GM12891 (cell line): ENCODE results near the gene CAMTA1.

Experiments used
- DNase-seq: peaks from one replicate; pipeline ENCODE4 v3.0.0; 2011; ENCODE audit warnings: low spot score; ENCODE audit not compliant: insufficient read length
- FAIRE-seq: peaks from 2 replicates; lab custom pipeline; 2011; peaks lifted over from hg19 to GRCh38; lab: Jason Lieb, UNC
- PAX5 ChIP-seq: IDR thresholded peaks from 2 replicates; pipeline ENCODE4 v1.6.1; 2011; ENCODE audit warnings: low read length, moderate library complexity, mild to moderate bottlenecking; ENCODE audit not compliant: insufficient read depth, severe bottlenecking
- POLR2A ChIP-seq: IDR thresholded peaks from 2 replicates; pipeline ENCODE4 v1.6.1; 2011; ENCODE audit warnings: low read depth, low read length, control low read depth
- POLR2AphosphoS5 ChIP-seq: IDR thresholded peaks from 2 replicates; pipeline ENCODE4 v1.6.1; 2011; ENCODE audit warnings: low read depth, low read length, control low read depth
- POU2F2 ChIP-seq: IDR thresholded peaks from 2 replicates; pipeline ENCODE4 v1.6.1; 2011; ENCODE audit warnings: low read depth, mild to moderate bottlenecking, control low read depth, low read length, moderate library complexity
- SPI1 ChIP-seq: IDR thresholded peaks from 2 replicates; pipeline ENCODE4 v1.6.1; 2011; ENCODE audit warnings: low read depth, low read length, control low read depth
- TAF1 ChIP-seq: IDR thresholded peaks from 2 replicates; pipeline ENCODE4 v1.6.1; 2011; ENCODE audit warnings: low read depth, low read length, control low read depth

CAMTA1 gene

GRCh38 chr1:7694600-7695496 lies 909.6 kb downstream of the CAMTA1 start:
- no peak for DNase-seq
- TF ChIP-seq POLR2A (no peak), SPI1 (no peak), POU2F2 (no peak), PAX5 (no peak), POLR2AphosphoS5 (no peak), TAF1 (no peak)
- FAIRE-seq = no peak

GRCh38 chr1:7695497-7696117 lies 910.4 kb downstream of the CAMTA1 start:
- FAIRE-seq (no peak), DNase-seq (no peak)
- no peak for TF ChIP-seq TAF1

DNA sequence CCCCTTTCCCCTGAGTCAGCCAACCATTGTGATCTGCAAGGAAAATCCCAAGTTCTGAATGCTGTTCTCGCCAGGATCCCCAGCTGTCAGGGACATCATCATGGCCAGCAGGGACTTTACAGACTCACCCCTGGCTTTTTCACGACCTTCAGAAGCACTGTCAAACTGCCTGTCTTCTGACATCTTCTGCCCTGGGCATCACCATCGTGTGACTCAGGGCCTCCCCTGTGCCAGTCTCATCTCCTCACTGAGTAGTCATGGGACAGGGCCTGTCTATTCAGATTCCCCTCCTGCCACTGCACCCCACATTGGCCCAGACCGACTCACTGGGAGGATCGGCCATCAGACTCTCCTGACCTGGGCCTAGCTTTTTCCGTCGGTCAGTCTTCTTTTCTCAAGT lies 913.4 kb downstream of the CAMTA1 start:
- FAIRE-seq (no peak), DNase-seq (no peak)
- TF ChIP-seq PAX5 (no peak), POLR2A (no peak), SPI1 (no peak), POU2F2 (no peak), POLR2AphosphoS5 (no peak), TAF1 (no peak)

- TF ChIP-seq PAX5 (no peak), SPI1 (no peak), POLR2AphosphoS5 (no peak), POU2F2 (no peak), POLR2A (no peak), TAF1 (no peak)
- no peak for DNase-seq
- FAIRE-seq = no peak
Measured at GRCh38 chr1:7702365-7702764, 917.1 kb downstream of the CAMTA1 start.

GRCh38 chr1:7703321-7704213 lies 918.3 kb downstream of the CAMTA1 start:
- no peak for TF ChIP-seq SPI1
- TF ChIP-seq POLR2AphosphoS5 = no peak
- no peak for TF ChIP-seq TAF1
- TF ChIP-seq POU2F2 = no peak
- TF ChIP-seq POLR2A = no peak
- no peak for TF ChIP-seq PAX5
- DNase-seq = no peak
- FAIRE-seq = no peak

GRCh38 chr1:7704214-7705047 lies 919.2 kb downstream of the CAMTA1 start:
- no peak for TF ChIP-seq POLR2AphosphoS5
- TF ChIP-seq SPI1 = no peak
- no peak for TF ChIP-seq POU2F2
- no peak for TF ChIP-seq PAX5
- TF ChIP-seq TAF1 = no peak
- TF ChIP-seq POLR2A = no peak
- FAIRE-seq = no peak
- DNase-seq = peak; percentile 94

DNA sequence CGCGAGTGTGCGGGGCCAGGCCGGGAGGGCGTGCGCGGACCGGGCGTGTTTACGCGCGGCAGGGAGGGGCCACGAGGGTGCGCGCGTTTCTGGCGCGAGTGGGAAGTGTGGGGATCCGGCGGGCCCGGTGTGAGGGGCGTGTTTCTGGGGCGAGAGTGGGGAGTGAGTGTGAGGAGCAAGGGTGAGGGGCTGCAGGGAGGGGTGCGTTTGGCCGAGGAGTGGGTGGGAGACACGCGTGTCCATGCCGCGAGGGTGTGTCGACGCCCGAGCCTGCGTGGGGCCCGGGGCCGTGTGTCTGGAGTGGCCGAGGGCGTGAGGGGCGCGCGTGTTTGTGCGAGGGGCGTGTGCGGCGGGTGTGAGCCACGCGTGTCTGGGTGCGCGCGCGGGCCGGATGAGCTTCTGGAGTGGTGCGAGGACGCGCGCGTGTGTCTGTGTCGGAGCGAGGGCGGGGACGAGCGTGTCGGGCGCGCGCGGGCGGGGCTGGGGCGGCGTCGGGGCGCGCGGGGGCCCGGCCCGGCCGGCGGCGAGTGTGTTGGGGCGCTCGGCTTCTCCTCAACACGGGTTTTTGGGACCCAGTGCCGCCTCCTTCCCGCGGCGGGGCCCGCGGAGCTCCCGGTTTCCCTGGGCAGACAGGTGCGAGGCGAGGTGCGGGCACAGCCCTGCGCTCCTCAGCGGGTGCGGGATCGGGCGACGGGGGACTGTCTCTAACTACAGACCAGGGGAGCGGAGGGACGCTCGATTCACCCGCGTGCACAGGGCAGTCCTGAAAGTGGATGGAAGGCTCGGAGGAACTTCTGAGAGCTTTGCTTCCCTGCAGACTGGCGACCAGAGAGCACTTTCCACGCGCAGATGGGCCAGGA lies 920.0 kb downstream of the CAMTA1 start:
- TF ChIP-seq SPI1 = no peak
- no peak for TF ChIP-seq POLR2A
- no peak for TF ChIP-seq POU2F2
- TF ChIP-seq TAF1 = no peak
- no peak for TF ChIP-seq PAX5
- no peak for TF ChIP-seq POLR2AphosphoS5
- DNase-seq (no peak), FAIRE-seq (no peak)

- FAIRE-seq = no peak
- no peak for TF ChIP-seq POLR2AphosphoS5
- no peak for TF ChIP-seq SPI1
- TF ChIP-seq POU2F2 = no peak
- TF ChIP-seq PAX5 = no peak
- TF ChIP-seq TAF1 = no peak
- no peak for TF ChIP-seq POLR2A
- DNase-seq = no peak
Measured at GRCh38 chr1:7705908-7706216, 920.6 kb downstream of the CAMTA1 start.
